SK-N-SH (cell line): Measurements from ENCODE around the gene ATG7.
"Not testable (repeated sequence)": the region's sequence is repeated elsewhere in the genome, so short reads cannot be mapped to it uniquely, and the experiment has no call there.

Source experiments
- CHD2 ChIP-seq: fragments of 150-350 bp; IDR thresholded peaks from 2 replicates; pipeline ENCODE4 v1.6.1; 2018; ENCODE audit warnings: low read length; ENCODE audit not compliant: partially characterized antibody
- CTCF ChIP-seq: fragments of 200-600 bp; sonication (generic); IDR thresholded peaks from 2 replicates; pipeline ENCODE4 v1.6.1; 2017; ENCODE audit warnings: antibody characterized with exemption, mild to moderate bottlenecking, moderate library complexity
- EP300 ChIP-seq, 2 experiments: IDR thresholded peaks; 2 replicates each; pipeline versions ENCODE4 v1.4.0 to v1.6.1; 2012; ENCODE audit warnings: borderline replicate concordance in 1 of 2, low read depth in 1 of 2, low read length in 1 of 2
- NFIC ChIP-seq: IDR thresholded peaks from 2 replicates; pipeline ENCODE4 v1.4.0; 2012; ENCODE audit warnings: borderline replicate concordance
- RAD21 ChIP-seq: IDR thresholded peaks from 2 replicates; pipeline ENCODE4 v1.6.1; 2012; ENCODE audit warnings: mild to moderate bottlenecking, low read length
- RCOR1 ChIP-seq: fragments of 150-350 bp; IDR thresholded peaks from 2 replicates; pipeline ENCODE4 v1.6.1; 2017; ENCODE audit warnings: antibody characterized with exemption, low read length
- TAF1 ChIP-seq: IDR thresholded peaks from 2 replicates; pipeline ENCODE4 v1.6.1; 2012; ENCODE audit warnings: low read depth, mild to moderate bottlenecking, low read length, moderate library complexity, borderline replicate concordance
- TCF12 ChIP-seq: IDR thresholded peaks from 2 replicates; pipeline ENCODE4 v1.4.0; 2012
- YY1 ChIP-seq: IDR thresholded peaks from 2 replicates; pipeline ENCODE4 v1.4.0; 2012; ENCODE audit warnings: low read depth, mild to moderate bottlenecking
- TF ChIP-seq, protein P1 (sequence below): IDR thresholded peaks from 2 replicates; pipeline ENCODE4 v1.6.1; 2012; ENCODE audit warnings: mild to moderate bottlenecking, low read depth, low read length, moderate library complexity
- TF ChIP-seq, protein P2 (sequence below): fragments of 150-350 bp; IDR thresholded peaks from 2 replicates; pipeline ENCODE4 v1.6.1; 2017; ENCODE audit warnings: antibody characterized with exemption, low read length, low read depth, borderline replicate concordance

DNA sequence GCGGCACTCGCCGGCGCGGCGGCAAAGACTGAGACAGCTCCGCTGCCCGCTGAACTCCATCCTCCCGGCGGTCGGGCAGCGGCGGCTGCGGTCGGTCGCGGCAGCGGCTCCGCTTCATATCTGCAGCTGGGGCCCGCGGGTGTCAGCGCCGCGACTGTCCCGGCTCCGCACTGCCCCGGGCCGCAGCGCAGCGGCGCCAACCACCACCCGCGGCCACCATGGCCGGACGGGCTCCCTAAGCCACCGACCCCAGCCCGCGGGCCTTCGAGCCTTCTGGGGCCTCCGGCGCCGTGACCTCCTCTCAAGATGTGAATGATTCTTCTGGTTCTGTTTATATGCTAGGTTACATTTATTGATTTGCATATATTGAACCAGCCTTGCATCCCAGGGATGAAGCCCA is 216.2 kb downstream of the ATG7 start:
- TF ChIP-seq CTCF; EP300 (IDR thresholded peaks at IDR 0.05; ENCODE audit: borderline replicate concordance in 1 of 2, low read depth in 1 of 2, low read length in 1 of 2); TCF12; RAD21; YY1; TAF1; NFIC; RCOR1; CHD2: not testable (repeated sequence)
- TF ChIP-seq, protein P1, sequence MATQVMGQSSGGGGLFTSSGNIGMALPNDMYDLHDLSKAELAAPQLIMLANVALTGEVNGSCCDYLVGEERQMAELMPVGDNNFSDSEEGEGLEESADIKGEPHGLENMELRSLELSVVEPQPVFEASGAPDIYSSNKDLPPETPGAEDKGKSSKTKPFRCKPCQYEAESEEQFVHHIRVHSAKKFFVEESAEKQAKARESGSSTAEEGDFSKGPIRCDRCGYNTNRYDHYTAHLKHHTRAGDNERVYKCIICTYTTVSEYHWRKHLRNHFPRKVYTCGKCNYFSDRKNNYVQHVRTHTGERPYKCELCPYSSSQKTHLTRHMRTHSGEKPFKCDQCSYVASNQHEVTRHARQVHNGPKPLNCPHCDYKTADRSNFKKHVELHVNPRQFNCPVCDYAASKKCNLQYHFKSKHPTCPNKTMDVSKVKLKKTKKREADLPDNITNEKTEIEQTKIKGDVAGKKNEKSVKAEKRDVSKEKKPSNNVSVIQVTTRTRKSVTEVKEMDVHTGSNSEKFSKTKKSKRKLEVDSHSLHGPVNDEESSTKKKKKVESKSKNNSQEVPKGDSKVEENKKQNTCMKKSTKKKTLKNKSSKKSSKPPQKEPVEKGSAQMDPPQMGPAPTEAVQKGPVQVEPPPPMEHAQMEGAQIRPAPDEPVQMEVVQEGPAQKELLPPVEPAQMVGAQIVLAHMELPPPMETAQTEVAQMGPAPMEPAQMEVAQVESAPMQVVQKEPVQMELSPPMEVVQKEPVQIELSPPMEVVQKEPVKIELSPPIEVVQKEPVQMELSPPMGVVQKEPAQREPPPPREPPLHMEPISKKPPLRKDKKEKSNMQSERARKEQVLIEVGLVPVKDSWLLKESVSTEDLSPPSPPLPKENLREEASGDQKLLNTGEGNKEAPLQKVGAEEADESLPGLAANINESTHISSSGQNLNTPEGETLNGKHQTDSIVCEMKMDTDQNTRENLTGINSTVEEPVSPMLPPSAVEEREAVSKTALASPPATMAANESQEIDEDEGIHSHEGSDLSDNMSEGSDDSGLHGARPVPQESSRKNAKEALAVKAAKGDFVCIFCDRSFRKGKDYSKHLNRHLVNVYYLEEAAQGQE, result not testable (repeated sequence)
- TF ChIP-seq, protein P2, sequence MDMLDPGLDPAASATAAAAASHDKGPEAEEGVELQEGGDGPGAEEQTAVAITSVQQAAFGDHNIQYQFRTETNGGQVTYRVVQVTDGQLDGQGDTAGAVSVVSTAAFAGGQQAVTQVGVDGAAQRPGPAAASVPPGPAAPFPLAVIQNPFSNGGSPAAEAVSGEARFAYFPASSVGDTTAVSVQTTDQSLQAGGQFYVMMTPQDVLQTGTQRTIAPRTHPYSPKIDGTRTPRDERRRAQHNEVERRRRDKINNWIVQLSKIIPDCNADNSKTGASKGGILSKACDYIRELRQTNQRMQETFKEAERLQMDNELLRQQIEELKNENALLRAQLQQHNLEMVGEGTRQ, result not testable (repeated sequence)
